Gastroesophageal sphincter (tissue), 3 donors: ENCODE results near the gene SDHAF2.
"Not testable (repeated sequence)": the region's sequence is repeated elsewhere in the genome, so short reads cannot be mapped to it uniquely, and the experiment has no call there.

Experiments used
- CTCF ChIP-seq, 4 experiments: fragments of 200-600 bp in 2 of 4; fragments of 450-650 bp in 2 of 4; sonication (generic) in 1 of 4; IDR thresholded peaks; one replicate each; pipeline ENCODE4 v1.5.1; 2017 to 2019; ENCODE audit warnings: antibody characterized with exemption in 4 of 4, mild to moderate bottlenecking in 2 of 4, moderate library complexity in 2 of 4
- EP300 ChIP-seq: sonication (generic); formaldehyde crosslinking; IDR thresholded peaks from one replicate; pipeline ENCODE4 v1.6.1; 2017; ENCODE audit warnings: antibody characterized with exemption, mild to moderate bottlenecking
- POLR2A ChIP-seq, 2 donors: fragments of 450-650 bp; IDR thresholded peaks; one replicate each; pipeline ENCODE4 v1.6.1; 2017; ENCODE audit warnings: antibody characterized with exemption in 2 of 2, mild to moderate bottlenecking in 2 of 2, moderate library complexity in 1 of 2

GRCh38 chr11:61467602-61468001, 37.7 kb downstream of the SDHAF2 start:
- not testable (repeated sequence) for TF ChIP-seq EP300; CTCF (IDR thresholded peaks at IDR 0.05); POLR2A (IDR thresholded peaks at IDR 0.05)
